Osteocyte (in vitro differentiated cells): Measurements from ENCODE around the gene CDH4. TPM values are rescaled to one million over a fixed set of nuclear protein-coding genes. Genes with fewer than 3 reads are reported as not detected.

Experiments
- DNase-seq: peaks from one replicate; pipeline ENCODE4 v3.0.0; 2021; ENCODE audit warnings: mixed read lengths; ENCODE audit not compliant: unreplicated experiment; ENCODE audit errors: extremely low spot score
- H3K27ac Mint-ChIP-seq: one replicate; pipeline ENCODE4 v1.8.0; 2021; ENCODE audit warnings: mild to moderate bottlenecking, mixed read lengths; ENCODE audit not compliant: unreplicated experiment
- H3K27me3 Mint-ChIP-seq: one replicate; pipeline ENCODE4 v1.8.0; 2021; ENCODE audit warnings: mixed read lengths; ENCODE audit not compliant: unreplicated experiment
- H3K36me3 Mint-ChIP-seq: one replicate; pipeline ENCODE4 v1.8.0; 2021; ENCODE audit warnings: mixed read lengths; ENCODE audit not compliant: unreplicated experiment
- H3K4me1 Mint-ChIP-seq: one replicate; pipeline ENCODE4 v1.8.0; 2021; ENCODE audit warnings: mixed read lengths; ENCODE audit not compliant: unreplicated experiment
- H3K4me3 Mint-ChIP-seq: one replicate; pipeline ENCODE4 v1.8.0; 2021; ENCODE audit warnings: mild to moderate bottlenecking, moderate library complexity, mixed read lengths; ENCODE audit not compliant: unreplicated experiment
- H3K9me3 Mint-ChIP-seq: one replicate; pipeline ENCODE4 v1.8.0; 2021; ENCODE audit warnings: mixed read lengths; ENCODE audit not compliant: unreplicated experiment
- total RNA-seq: library from RNA; stranded (reverse); gene quantifications from 2 replicates; pipeline ENCODE4 v1.2.1, GENCODE V29; 2021
- TF ChIP-seq, protein P1 (sequence below): fragments of 200-600 bp; sonication (generic); IDR thresholded peaks from 2 replicates; pipeline ENCODE4 v1.5.0; 2021; ENCODE audit warnings: antibody characterized with exemption, mild to moderate bottlenecking, moderate library complexity

Gene CDH4
- total RNA-seq, 1 donor from 2014 or later, result 1.3 TPM

DNA sequence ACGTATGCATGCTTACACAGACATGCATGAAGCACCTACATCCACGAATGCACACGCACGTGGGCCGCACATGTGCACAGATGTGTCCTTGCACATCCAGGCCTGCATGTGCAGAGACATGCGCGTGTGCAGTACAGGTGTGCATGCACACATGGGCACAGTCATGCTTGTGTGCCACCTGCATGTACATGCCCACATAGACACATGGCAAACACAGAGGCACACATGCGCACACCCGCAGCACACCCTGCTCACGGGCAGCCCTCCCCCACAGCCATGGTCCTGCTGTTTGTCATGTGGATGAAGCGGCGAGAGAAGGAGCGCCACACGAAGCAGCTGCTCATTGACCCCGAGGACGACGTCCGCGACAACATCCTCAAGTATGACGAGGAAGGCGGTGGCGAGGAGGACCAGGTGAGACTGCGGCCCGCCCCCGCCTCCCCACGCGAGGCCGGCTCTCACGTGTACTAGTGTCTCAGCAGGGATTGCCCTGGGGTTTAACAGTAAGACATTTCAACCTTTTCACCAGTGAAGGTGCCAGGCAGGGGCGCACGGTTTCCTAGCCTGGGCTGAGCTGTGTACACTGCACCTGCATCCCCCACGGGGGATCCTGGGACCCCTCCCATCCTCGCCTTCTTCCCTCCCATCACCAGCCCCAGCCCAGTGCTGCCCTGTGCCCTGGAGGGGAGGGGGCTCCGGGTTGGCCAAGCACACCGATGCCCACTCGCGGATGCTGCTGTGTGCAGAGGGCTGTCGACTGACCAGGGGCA lies 680.8 kb downstream of the CDH4 start:
- Mint-ChIP-seq H3K9me3 (no peaks in the 10 kb centered on the region), H3K27me3 (no peaks in the 10 kb centered on the region), H3K4me1 (no peaks in the 10 kb centered on the region), H3K4me3 (no peak overlapping the region), H3K36me3 (no peaks in the 10 kb centered on the region), H3K27ac (no peak overlapping the region)
- no peak for DNase-seq
- TF ChIP-seq, protein P1, sequence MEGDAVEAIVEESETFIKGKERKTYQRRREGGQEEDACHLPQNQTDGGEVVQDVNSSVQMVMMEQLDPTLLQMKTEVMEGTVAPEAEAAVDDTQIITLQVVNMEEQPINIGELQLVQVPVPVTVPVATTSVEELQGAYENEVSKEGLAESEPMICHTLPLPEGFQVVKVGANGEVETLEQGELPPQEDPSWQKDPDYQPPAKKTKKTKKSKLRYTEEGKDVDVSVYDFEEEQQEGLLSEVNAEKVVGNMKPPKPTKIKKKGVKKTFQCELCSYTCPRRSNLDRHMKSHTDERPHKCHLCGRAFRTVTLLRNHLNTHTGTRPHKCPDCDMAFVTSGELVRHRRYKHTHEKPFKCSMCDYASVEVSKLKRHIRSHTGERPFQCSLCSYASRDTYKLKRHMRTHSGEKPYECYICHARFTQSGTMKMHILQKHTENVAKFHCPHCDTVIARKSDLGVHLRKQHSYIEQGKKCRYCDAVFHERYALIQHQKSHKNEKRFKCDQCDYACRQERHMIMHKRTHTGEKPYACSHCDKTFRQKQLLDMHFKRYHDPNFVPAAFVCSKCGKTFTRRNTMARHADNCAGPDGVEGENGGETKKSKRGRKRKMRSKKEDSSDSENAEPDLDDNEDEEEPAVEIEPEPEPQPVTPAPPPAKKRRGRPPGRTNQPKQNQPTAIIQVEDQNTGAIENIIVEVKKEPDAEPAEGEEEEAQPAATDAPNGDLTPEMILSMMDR, result no peak

GRCh38 chr20:61933481-61933950 lies 681.5 kb downstream of the CDH4 start:
- no peaks in the 10 kb centered on the region for H3K36me3 Mint-ChIP-seq
- no peaks in the 10 kb centered on the region for H3K4me1 Mint-ChIP-seq
- no peaks in the 10 kb centered on the region for H3K27me3 Mint-ChIP-seq

GRCh38 chr20:61933951-61934715 lies 682.1 kb downstream of the CDH4 start:
- TF ChIP-seq, protein P1, result no peak
- H3K4me1 Mint-ChIP-seq, result no peaks in the 10 kb centered on the region
- H3K27me3 Mint-ChIP-seq, result no peaks in the 10 kb centered on the region
- no peak for DNase-seq
- no peak overlapping the region for H3K27ac Mint-ChIP-seq
- H3K4me3 Mint-ChIP-seq, result no peak overlapping the region
- no peaks in the 10 kb centered on the region for H3K36me3 Mint-ChIP-seq
- H3K9me3 Mint-ChIP-seq, result no peaks in the 10 kb centered on the region

More at GRCh38 chr20:61933481-61933950, 681.5 kb downstream of the CDH4 start:
- Mint-ChIP-seq H3K9me3 (no peaks in the 10 kb centered on the region), H3K4me3 (no peak overlapping the region), H3K27ac (no peak overlapping the region)
- TF ChIP-seq, protein P1, result no peak
- DNase-seq, result no peak

DNA sequence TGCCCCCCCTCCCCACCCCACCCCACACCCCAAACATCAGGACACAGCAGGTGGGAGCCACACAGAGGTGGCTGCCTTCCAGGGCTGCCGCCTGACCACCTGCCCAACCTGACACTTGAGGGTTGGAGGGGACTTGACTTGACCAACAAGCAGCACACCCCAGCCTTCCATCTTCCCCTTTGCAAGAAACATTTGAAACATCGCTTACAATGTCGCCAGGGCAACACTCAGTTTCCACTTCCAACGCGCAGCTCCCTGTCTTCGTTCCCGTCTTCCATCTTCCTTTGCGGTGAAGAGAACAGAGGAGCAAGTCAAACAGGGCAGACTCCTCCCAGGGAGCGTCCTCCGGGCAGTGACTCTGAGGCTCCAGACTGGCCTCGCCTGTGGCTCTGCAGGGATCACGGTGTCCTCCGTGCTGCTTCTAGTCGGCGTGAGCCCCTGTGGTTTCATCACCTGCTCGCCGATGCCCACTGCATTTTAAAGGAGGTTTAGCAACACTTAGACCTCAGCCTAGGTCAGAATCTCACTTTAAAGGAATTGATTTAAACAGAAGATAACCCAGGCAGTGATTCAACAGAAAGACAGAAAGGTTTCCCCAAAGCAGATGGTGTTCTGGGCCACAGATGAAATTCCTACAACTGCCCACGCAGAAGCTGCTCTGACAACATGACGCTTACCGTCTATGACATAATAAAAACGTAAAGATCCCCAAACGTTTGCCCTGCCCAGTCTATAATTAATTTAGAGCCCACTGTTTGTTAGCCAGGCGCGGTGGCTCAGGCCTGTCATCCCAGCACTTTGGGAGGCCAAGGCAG lies 682.9 kb downstream of the CDH4 start:
- H3K9me3 Mint-ChIP-seq, result no peaks in the 10 kb centered on the region
- TF ChIP-seq, protein P1, result no peak
- no peak overlapping the region for H3K4me3 Mint-ChIP-seq
- H3K27me3 Mint-ChIP-seq, result no peaks in the 10 kb centered on the region
- no peak overlapping the region for H3K27ac Mint-ChIP-seq
- no peak for DNase-seq
- no peaks in the 10 kb centered on the region for H3K36me3 Mint-ChIP-seq
- H3K4me1 Mint-ChIP-seq, result no peaks in the 10 kb centered on the region
